WTC11 (cell line): Measurements from ENCODE around the gene ZNF398. TPM values are rescaled to one million over a fixed set of nuclear protein-coding genes. Genes with fewer than 3 reads are reported as not detected.

Source experiments
- ATAC-seq: fragments of 200-7000 bp; cut with Tn5 transposase; 2 replicates; pipeline ENCODE4 v1.10.0; 2021; ENCODE audit warnings: mild to moderate bottlenecking, moderate library complexity
- CTCF ChIA-PET: fragments of 300-600 bp; sonication (Branson Sonifier 250); formaldehyde crosslinking; loops from one replicate; lab custom pipeline; 2021; ENCODE audit warnings: antibody characterized with exemption; lab: Charles Lee
- POLR2A ChIA-PET: fragments of 350-600 bp; sonication (Branson Sonifier 250); formaldehyde crosslinking; loops from one replicate; lab custom pipeline; 2021; ENCODE audit warnings: antibody characterized with exemption; lab: Charles Lee
- DNase-seq: peaks from one replicate; pipeline ENCODE4 v3.0.0; 2021; ENCODE audit warnings: low spot score
- H3K27ac Mint-ChIP-seq: 2 replicates; pipeline ENCODE4 v1.8.0; 2021; ENCODE audit warnings: mixed read lengths
- H3K27me3 Mint-ChIP-seq: 2 replicates; pipeline ENCODE4 v1.8.0; 2021; ENCODE audit warnings: low read depth, mild to moderate bottlenecking, moderate library complexity, mixed read lengths
- H3K36me3 Mint-ChIP-seq: 2 replicates; pipeline ENCODE4 v1.8.0; 2021; ENCODE audit warnings: mixed read lengths
- H3K4me1 Mint-ChIP-seq: 2 replicates; pipeline ENCODE4 v1.8.0; 2022; ENCODE audit warnings: mixed read lengths
- H3K4me3 Mint-ChIP-seq: 2 replicates; pipeline ENCODE4 v1.8.0; 2021; ENCODE audit warnings: mild to moderate bottlenecking, moderate library complexity, mixed read lengths
- H3K9me3 Mint-ChIP-seq: 2 replicates; pipeline ENCODE4 v1.8.0; 2021; ENCODE audit warnings: mixed read lengths
- AFF4 ChIP-seq: sonication (generic); formaldehyde crosslinking; IDR thresholded peaks from 2 replicates; pipeline ENCODE4 v1.8.1; 2023; ENCODE audit warnings: mild to moderate bottlenecking, missing genetic modification reagents, borderline replicate concordance
- CTCF ChIP-seq: fragments of 200-600 bp; IDR thresholded peaks from 2 replicates; pipeline ENCODE4 v1.8.0; 2022; ENCODE audit warnings: antibody characterized with exemption
- E2F4 ChIP-seq: sonication (generic); formaldehyde crosslinking; IDR thresholded peaks from 2 replicates; pipeline ENCODE4 v1.8.1; 2022; ENCODE audit warnings: low read depth, mild to moderate bottlenecking, moderate library complexity, missing genetic modification reagents, borderline replicate concordance
- ETV6 ChIP-seq: sonication (generic); formaldehyde crosslinking; IDR thresholded peaks from 2 replicates; pipeline ENCODE4 v1.8.1; 2022; ENCODE audit warnings: mild to moderate bottlenecking, missing genetic modification reagents
- FOXP4 ChIP-seq: sonication (generic); formaldehyde crosslinking; IDR thresholded peaks from 2 replicates; pipeline ENCODE4 v1.8.0; 2022; ENCODE audit warnings: mild to moderate bottlenecking, missing genetic modification reagents
- GABPB1 ChIP-seq: sonication (generic); formaldehyde crosslinking; IDR thresholded peaks from 2 replicates; pipeline ENCODE4 v1.8.1; 2023; ENCODE audit warnings: mild to moderate bottlenecking, missing genetic modification reagents
- JAZF1 ChIP-seq: fragments of 250-450 bp; sonication (Bioruptor Pico); IDR thresholded peaks from 2 replicates; pipeline ENCODE4 v1.9.0; 2021; ENCODE audit warnings: moderate library complexity, mild to moderate bottlenecking, inconsistent platforms
- KAT7 ChIP-seq: sonication (generic); formaldehyde crosslinking; IDR thresholded peaks from 2 replicates; pipeline ENCODE4 v1.8.1; 2023; ENCODE audit warnings: missing genetic modification reagents, mild to moderate bottlenecking, borderline replicate concordance
- OVOL2 ChIP-seq: fragments of 250-450 bp; sonication (Bioruptor Pico); IDR thresholded peaks from 2 replicates; pipeline ENCODE4 v1.9.0; 2021; ENCODE audit warnings: mild to moderate bottlenecking, borderline replicate concordance
- PREB ChIP-seq: sonication (generic); formaldehyde crosslinking; IDR thresholded peaks from 2 replicates; pipeline ENCODE4 v1.8.1; 2022; ENCODE audit warnings: mild to moderate bottlenecking, missing genetic modification reagents, moderate library complexity, borderline replicate concordance
- SMAD3 ChIP-seq: sonication (generic); formaldehyde crosslinking; IDR thresholded peaks from 2 replicates; pipeline ENCODE4 v1.8.0; 2022; ENCODE audit warnings: missing genetic modification reagents, mild to moderate bottlenecking, borderline replicate concordance
- SP1 ChIP-seq: sonication (generic); formaldehyde crosslinking; conservative IDR thresholded peaks from 2 replicates; pipeline ENCODE4 v1.8.1; 2022; ENCODE audit warnings: missing genetic modification reagents
- TEAD1 ChIP-seq: sonication (generic); formaldehyde crosslinking; IDR thresholded peaks from 2 replicates; pipeline ENCODE4 v1.8.0; 2022; ENCODE audit warnings: mild to moderate bottlenecking, missing genetic modification reagents
- USF1 ChIP-seq: sonication (generic); formaldehyde crosslinking; IDR thresholded peaks from 2 replicates; pipeline ENCODE4 v1.8.0; 2022; ENCODE audit warnings: mild to moderate bottlenecking, missing genetic modification reagents
- ZNF423 ChIP-seq: fragments of 250-450 bp; sonication (Bioruptor Pico); IDR thresholded peaks from 2 replicates; pipeline ENCODE4 v2.1.2; 2022; ENCODE audit warnings: mild to moderate bottlenecking, moderate library complexity
- ZSCAN18 ChIP-seq: fragments of 250-450 bp; sonication (Bioruptor Pico); IDR thresholded peaks from 2 replicates; pipeline ENCODE4 v2.1.2; 2022; ENCODE audit warnings: mild to moderate bottlenecking, moderate library complexity
- total RNA-seq: library from RNA; stranded (reverse); gene quantifications from 3 replicates; pipeline ENCODE4 v1.2.3, GENCODE V29; 2021

Gene ZNF398
- total RNA-seq, 1 experiment from 2014 or later, result 63.2 TPM

- TF ChIP-seq TEAD1 (CRISPR knock-in tag) (peak; percentile 91), ETV6 (CRISPR knock-in tag) (peak; percentile 97), USF1 (CRISPR knock-in tag) (0 out of 2 replicates have a peak, but pooled peaks have one; percentile 32), SMAD3 (CRISPR knock-in tag) (peak; percentile 55; the same call in 1 of the 2 replicates), SP1 (CRISPR knock-in tag) (peak; percentile 89), OVOL2 (CRISPR knock-in tag) (peak; percentile 87; the same call in 1 of the 2 replicates), CTCF (peak; percentile 89), KAT7 (CRISPR knock-in tag) (peak; percentile 99; the same call in 1 of the 2 replicates), AFF4 (CRISPR knock-in tag) (peak; percentile 97), PREB (CRISPR knock-in tag) (no peak), ZNF423 (CRISPR knock-in tag) (0 out of 2 replicates have a peak, but pooled peaks have one; percentile 19), FOXP4 (CRISPR knock-in tag) (peak; percentile 92), JAZF1 (no peak), GABPB1 (peak; percentile 70)
Measured at GRCh38 chr7:149125863-149126661, 21.2 kb upstream of the ZNF398 start, which contains the start of gene ZNF425 (continued).

- CTCF ChIA-PET, result interaction anchor here (0.6 to 4.0 kb wide), 11 partner anchors 16 to 278 kb away, joined by 3 to 40 read pairs (median 5); partner anchors contain the start of genes ZNF282 and ZNF398
- H3K27me3 Mint-ChIP-seq, result peaks cover 6% of the 10 kb centered on the region; the same call in 1 of the 2 replicates
- POLR2A ChIA-PET, result interaction anchor here (0.8 to 4.2 kb wide), 2 partner anchors 21 to 68 kb away, joined by 3 to 35 read pairs; partner anchors contain the start of genes ZNF282 and ZNF398
- peak; percentile 5 for ATAC-seq
- peaks cover 23% of the 10 kb centered on the region for H3K4me1 Mint-ChIP-seq
- H3K4me3 Mint-ChIP-seq, result peak overlapping the region; percentile 100
- H3K36me3 Mint-ChIP-seq, result peaks cover 34% of the 10 kb centered on the region
- DNase-seq, result no peak
- H3K9me3 Mint-ChIP-seq, result peaks cover 20% of the 10 kb centered on the region
- H3K27ac Mint-ChIP-seq, result peak overlapping the region; percentile 100
- TF ChIP-seq ZSCAN18 (CRISPR knock-in tag) (no peak), E2F4 (0 out of 2 replicates have a peak, but pooled peaks have one; percentile 11), AFF4 (CRISPR knock-in tag) (no peak), TEAD1 (CRISPR knock-in tag) (0 out of 2 replicates have a peak, but pooled peaks have one; percentile 17)
Measured at GRCh38 chr7:149126662-149127266, 20.5 kb upstream of the ZNF398 start.
